Left colon (tissue), 2 donors: ENCODE data around the gene PDE6H. TPM values are rescaled to one million over a fixed set of nuclear protein-coding genes. Genes with fewer than 3 reads are reported as not detected.

Source experiments
- ATAC-seq: fragments of 200-7000 bp; cut with Tn5 transposase; one replicate; pipeline ENCODE4 v1.9.1; 2020; ENCODE audit warnings: mild to moderate bottlenecking, moderate library complexity
- DNase-seq, 2 donors: peaks; one replicate each; pipeline ENCODE4 v3.0.0-alpha.2; 2020
- intact Hi-C, 2 donors: fragments of 100-400 bp; cut with DNase I in 1 of 2; cut with micrococcal nuclease in 1 of 2; formaldehyde crosslinking; loops; one replicate each; pipeline versions ENCODE4 v1.11.2 to v1.14.0; 2022; cut with DNase I, micrococcal nuclease
- total RNA-seq, 2 donors: library from RNA; stranded (reverse); fragmentation: NEBNext Ultra II Directional; extraction: Animal tissue kit (Norgen Biotek cat#: 25700); gene quantifications; one replicate each; pipeline ENCODE4 v1.2.1, GENCODE V29; 2021
- donor health status: DM: no; HTN: no; CAD: no.
- donor health status: DM: yes; HTN: yes; CAD: no.

The PDE6H gene
- total RNA-seq, 2 donors from 2014 or later = not detected

DNA sequence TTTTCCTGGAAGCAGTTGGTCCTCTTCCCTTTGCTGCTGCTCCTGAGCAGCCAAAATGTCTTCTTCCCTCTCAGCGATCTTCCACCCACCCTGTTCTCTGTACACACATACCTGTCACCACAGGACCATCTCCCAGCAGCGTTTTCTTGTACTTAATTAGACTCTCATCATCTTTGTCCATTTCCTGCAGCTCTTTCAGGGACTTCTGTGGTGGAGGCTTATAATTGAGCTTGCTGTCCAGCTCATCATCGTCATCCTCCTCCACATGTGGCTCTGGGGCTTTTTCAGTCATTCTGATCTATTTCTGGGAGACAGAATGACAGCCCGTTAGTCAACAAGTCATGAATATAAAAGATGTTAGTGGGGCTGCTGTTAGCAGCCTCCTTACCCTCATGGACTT lies 22.4 kb upstream of the PDE6H start:
- DNase-seq (no peak), ATAC-seq (no peak)
- intact Hi-C loops = no loop called here

DNA sequence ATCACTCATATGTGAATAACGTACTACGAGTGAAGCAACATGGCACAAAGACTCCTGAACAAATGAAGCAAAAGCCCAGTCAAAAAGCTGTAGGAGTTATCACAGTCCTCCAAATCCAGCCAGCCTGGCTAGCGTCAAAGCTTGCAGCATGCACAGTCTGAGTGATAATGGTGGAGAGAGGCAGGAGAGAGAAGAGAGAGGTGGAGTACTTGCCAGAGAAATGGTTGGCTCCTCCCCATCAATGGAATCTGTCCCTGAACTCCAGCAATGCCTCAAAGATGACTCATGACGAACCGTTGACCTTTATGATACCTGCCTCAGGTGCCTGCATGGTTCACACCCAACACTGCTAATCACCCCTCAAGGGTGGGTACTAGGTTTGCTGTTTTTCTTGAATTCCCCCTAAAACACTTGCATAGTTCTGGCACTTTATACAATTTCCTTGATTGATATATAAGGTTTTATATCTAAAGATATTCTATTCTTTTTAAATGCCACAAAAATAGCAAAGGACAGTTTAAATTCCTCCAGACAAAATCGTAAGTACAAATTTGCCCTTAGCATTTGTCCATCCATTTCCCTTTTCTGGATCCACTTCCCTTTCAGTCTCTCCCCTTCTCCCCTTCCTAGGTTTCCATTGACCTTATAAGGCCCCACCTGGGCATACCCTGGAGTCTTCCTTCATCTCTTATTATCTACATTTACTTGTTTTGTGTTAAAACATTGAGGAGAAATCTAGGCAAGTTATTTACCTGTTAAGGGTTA lies 21.7 kb upstream of the PDE6H start:
- intact Hi-C loops = no loop called here
- peak; percentile 91 for ATAC-seq
- DNase-seq = peak in 1 of 2 donors; percentile 57

DNA sequence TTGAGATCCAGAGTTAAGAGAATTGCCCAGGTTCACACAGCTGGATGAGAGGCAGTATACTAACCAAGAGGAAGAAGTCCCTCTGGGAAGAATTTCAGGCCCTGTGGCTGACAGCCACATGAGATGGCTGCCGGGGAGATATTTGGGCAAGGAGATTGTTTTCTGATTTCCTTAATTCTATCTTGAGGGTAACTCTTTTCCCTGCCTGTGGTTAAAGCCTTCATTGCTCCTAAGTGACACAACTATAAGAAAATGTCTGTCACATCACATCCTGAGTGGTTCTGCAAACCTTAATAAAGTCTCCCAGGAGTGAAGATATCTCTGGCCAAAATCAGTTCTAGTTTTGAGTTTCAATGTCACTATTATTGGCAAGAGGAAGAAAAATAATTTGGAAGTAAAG lies 21.0 kb upstream of the PDE6H start:
- ATAC-seq = no peak

DNA sequence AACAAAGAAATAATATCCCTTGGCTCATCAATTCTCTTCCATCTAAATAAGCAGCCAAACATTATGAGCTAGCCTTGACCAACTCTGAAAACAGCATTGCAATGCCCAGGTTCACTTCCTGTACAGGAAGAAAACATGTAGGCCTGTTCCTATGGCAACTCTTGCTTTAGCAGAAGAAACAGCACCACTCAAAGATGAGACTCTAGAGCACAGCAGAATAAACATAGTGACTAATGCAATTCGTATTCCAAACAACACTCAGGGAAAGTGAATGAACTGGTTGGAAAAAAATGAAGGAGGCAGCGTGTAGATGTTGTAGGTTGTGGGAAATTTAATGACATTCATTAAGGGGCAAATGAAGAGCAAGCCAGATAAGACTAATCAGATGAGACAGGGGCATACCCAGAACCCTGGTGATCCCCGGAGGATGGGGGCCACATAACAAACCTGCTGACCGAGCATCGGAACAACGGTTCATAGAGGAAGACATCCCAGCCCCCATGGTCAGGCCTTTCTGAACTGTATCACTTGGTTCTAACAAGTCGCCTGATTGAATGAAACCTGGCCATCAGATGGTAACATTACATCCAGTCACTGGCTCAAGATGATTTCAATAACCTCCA lies 20.4 kb upstream of the PDE6H start:
- intact Hi-C loops = no loop called here

More for the DNA sequence above, 21.0 kb upstream of the PDE6H start:
- no peak for DNase-seq
- intact Hi-C loops = no loop called here

DNA sequence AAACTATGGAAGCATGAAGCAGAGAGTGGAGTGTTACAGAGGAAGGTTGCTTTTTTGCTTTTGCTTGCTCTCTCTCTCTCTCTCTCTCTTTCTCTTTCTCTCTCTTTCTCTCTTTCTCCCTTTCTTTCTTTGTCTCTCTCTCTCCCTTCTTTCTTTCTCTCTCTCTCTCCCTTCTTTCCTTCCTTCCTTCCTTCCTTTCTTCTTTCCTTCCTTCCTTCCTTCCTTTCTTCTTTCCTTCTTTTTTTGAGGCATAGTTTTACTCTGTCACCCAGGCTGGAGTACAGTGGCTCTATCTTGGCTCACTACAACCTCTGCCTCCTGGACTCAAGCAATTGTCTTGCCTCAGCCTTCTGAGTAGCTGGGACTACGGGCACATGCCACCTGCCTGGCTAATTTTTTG lies 19.1 kb upstream of the PDE6H start:
- intact Hi-C loops = no loop called here
- ATAC-seq (no peak), DNase-seq (no peak)

More for the DNA sequence above, 20.4 kb upstream of the PDE6H start:
- ATAC-seq (peak; percentile 71), DNase-seq (no peak)

DNA sequence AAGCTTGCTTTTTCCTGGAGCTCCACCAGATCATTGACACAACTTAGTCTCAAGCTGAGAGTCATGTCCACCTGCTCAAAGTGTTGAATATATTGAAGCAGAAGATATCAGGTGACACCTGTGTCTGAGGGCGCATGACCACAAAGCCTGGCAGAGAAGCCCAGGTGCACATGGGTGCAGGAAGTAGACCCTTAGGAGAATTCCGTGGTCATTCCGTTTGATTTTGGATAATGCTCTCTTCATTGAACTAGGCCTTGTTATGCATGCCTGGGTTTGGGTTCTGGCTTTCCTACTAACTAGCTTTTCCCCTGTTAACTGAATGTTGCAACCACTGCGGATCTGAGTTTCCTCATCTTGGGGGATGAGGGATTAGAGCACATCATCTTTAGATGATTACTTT lies 18.6 kb upstream of the PDE6H start:
- no peak for ATAC-seq
- intact Hi-C loops = no loop called here
- DNase-seq = no peak

DNA sequence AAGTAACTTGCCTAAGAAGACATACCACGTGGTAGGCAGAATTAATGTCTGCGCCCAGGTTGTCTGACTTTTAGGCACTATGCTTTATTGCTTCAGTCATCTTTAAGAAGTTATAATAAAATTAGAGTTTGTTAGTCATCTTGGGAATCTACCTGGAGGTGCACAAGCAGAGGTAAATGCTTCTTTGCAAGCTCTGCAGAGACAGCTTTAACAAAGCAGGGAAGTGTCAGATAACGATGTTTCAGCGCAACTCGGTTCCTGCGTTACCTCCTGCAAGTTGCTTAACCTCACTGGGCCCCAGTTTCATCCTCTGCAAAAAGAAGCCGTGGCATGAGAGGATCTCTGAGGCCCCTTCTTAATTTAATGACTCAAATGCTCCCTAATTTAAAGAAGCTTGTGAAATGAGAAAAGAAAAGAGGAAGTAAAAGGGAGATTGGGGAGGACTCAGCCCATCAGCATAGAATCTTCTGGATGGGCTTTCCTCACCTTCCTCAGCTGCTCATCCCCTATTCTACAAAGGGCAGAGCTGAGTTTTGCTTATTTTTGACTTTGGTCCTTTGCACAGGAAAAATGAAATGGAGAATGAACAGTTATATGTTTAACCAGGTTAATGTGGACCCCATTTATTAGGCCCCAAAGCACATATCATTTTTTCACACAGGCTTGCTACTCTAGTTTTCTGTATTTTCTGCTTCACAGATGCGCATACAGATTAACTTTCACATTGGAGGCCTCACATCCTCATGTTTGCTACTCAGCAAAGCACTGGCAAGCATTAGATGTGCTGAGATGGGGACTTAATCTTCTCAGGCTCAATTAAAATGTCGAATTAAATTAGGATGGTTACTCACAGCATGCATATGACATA lies 16.6 kb upstream of the PDE6H start:
- intact Hi-C loops = no loop called here
- DNase-seq = no peak
- ATAC-seq = no peak

DNA sequence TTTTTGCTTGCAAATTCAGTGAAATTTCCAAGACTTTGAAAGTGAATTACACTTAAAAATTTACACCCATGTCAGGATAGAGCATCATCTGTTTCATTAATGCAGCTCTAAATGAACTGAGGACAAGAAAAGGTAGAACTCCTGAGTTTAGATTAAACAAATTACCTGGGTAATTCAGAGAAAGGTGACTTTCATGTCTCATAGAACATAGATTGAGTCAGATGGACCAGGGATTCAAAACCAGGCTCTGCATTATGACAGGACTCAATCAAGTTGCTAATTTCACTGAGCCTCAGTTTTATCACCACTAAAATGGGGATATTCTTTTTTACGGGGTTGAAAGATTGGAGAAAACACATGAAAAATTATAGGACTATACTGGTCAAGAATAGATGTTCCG lies 15.9 kb upstream of the PDE6H start:
- intact Hi-C loops = no loop called here
- no peak for DNase-seq

DNA sequence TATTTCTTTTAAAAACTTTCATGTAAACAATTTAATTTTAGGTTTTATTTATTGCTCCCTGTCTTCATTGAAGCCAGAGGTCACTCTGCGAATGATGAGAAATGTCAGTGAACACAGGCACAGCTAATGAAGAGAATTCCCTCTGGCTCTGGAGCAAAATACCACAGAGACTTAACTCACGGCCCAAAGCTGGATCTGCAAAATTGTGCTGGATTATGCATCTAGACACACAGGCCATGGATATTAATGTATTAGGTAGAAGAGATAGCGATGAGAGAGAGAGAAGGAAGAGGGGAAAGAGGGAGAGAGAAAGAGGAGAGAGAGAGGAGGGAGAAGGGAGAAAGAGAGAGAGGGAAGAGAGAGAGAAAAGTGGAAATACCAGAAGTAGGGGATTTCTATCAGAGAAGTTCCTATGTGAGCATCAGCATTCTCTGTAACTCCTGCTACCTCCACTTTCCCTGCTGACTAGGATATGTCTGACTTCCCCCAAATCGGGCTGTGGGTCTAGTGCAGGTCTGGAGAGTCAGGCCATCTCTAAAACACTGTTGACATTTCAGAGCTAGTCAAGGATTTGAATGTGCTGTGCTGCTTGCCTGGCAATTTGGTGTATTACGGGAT lies 15.2 kb upstream of the PDE6H start:
- ATAC-seq = no peak
- DNase-seq = no peak
- intact Hi-C loops = no loop called here

More for the DNA sequence above, 15.9 kb upstream of the PDE6H start:
- ATAC-seq = no peak

DNA sequence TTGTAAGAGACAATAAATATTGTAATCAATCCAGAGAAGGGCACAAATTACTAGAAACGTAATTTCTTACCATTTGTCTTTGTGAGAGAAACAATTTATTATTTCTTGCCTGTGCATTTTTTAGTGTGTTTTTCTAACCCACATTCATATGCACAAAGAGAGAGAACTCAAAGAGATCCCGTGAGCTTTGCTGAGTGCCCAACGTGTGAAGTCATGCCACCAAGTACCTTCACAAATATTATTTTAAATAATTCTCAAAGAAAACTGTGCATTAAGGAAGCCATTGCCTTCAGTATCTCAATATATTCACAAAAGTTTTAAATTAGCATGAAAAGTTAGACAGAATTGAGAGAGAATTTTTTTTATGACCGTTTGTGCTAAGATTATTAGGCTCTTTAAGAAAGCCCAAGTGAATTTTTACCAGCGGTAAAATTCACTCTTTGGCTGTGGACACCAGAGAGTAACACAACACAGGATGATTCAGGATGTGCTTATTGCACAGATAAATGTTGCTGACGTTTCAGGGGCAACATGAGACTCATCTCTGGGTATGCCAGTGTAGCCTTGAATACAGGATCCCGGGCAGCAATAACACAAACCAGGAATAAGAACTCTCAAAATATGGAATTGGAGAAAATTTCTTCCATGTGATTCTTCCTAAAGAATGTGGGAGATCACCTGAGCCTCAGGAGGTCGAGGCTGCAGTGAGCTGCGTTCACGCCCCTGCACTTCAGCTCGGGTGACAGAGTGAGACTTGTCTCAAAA lies 14.3 kb upstream of the PDE6H start:
- DNase-seq (no peak), ATAC-seq (no peak)
- intact Hi-C loops = no loop called here

DNA sequence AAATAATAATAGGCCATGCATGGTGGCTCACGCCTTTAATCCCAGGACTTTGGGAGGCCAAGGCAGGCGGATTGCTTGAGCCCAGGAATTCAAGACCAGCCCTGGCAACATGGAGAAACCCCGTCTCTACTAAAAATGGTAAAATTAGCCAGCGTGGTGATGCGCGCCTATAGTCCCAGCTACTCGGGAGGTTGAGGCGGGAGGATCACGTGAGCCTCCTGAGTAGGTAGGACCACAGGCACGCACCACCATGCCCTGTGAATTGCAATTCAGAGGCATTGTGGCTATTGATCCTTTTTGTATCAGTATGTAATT lies 13.8 kb upstream of the PDE6H start:
- intact Hi-C loops = no loop called here
- DNase-seq (no peak), ATAC-seq (no peak)

DNA sequence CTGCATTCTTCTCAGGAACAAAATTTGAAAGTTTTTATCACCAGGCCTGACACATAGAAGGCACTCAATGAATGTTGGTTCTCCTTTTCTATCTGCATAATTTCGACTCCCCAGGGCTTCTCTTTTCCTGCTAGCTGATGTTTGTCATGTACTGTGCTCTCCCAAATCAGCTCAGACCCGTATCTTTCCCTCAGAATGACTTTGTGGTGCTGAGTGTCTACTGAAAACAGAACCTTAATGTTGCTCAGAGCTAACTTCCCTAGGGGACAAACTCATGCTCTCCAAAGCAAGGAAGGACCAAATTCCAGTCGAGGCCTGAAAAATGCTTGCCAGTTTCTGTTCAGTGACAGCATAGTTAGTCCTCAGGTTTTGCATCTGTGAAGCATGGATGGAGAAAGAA lies 13.4 kb upstream of the PDE6H start:
- DNase-seq (no peak), ATAC-seq (no peak)
- intact Hi-C loops = no loop called here

DNA sequence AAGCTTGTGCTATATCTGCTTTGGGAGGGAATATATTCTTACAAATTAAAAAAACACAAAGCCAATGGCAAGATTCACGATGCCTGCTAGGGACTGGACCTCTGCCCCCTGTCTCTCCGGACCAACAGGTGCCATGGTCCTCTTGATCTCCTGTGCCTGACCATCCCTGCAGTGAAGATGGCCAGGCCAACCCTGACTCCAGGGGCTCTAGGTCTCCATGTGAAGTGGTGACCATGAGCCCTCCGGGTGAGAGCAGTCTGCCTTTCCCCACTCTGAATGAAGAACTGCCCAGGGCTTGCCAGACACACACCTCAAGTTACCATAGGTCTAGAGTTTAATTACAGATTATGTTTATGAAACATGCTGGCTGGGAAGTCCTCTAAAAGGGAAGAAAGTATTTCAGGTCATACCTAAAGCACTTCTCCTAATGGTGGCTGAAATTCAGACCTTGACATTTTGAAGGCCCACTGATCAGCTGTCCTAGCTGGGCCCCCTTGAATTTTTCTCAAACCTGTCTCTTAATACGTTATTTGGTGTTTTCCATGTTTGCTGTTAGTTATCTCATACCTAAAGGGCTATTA lies 12.8 kb upstream of the PDE6H start:
- intact Hi-C loops = no loop called here
- no peak for DNase-seq

DNA sequence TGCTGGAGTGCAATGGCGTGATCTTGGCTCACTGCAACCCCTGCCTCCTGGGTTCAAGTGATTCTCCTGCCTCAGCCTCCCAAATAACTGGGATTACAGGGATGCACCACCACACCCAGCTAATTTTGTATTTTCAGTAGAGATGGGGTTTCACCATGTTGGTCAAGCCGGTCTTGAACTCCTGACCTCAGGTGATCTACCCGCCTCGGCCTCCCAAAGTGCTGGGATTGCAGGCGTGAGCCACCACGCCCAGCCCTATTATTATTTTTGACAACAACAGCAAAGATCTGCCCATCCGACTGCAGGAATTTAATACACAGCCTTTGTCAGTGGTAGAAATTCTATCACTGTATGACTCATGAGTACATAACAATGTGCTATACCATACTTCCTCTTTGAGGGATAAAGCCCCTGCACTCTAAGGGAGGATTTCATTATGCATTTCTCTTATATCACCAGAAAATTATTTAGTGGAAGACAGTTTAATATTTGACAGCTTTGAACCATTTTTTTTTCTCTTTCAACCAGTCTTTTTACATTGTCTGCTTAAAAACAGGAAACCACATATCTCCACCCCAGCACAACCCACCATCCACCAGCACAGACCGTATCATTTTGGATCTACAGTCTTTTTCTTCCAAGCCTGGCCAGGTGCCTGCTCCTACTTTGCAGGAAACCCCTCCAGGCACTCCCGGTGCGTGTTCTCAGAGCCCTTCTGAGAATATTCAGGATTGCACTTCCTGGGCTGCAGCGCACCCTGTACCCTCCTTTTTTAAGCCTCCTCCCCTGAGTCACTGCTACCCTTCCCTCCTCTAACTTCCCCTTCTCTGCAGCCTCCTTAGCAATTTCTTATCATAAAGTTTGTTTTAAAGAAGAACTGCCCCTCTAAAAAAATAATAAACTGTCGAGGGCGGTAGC lies 12.0 kb upstream of the PDE6H start:
- no peak for DNase-seq
- intact Hi-C loops = no loop called here
- peak; percentile 71 for ATAC-seq

More for the DNA sequence above, 12.8 kb upstream of the PDE6H start:
- no peak for ATAC-seq

DNA sequence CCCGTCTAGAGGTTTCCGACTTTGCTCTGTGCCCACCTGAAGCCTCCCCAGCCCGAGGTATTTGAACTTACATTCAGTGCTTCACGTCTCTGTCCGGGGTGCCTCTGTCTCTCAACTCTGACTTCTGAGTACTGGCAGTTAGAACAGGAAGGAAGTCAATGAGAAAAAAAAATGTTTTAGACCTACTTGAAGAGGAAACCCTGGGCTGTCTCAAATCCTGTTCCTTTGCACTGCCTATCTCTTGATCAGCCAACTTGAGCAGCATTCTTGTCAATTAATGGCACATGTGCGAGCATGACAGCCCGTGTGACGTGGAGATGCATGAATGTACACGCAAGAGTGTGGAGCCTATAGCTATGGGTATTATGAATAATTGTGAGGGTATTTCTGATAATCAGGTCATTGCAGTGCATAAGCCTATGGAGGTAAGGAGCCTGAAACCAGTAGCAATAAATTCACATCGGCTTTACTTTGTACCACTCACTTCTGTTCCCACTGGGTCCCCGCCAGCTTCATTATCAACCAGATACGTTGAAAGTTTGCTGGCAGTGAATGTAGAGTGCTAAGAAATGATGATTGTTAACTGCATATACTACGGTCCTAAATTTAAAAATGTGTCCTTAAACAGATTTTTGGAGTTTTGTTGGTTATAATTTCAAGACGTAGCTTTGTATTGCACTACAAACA lies 11.2 kb upstream of the PDE6H start, which contains the start of gene ARHGDIB:
TSS of gene ARHGDIB (minus strand) at position 136 of the 687 bp plus-strand sequence. CDS start 10,889 bp downstream, outside the sequence.
- DNase-seq = peak; percentile 48 to 49
- ATAC-seq = peak; percentile 72

DNA sequence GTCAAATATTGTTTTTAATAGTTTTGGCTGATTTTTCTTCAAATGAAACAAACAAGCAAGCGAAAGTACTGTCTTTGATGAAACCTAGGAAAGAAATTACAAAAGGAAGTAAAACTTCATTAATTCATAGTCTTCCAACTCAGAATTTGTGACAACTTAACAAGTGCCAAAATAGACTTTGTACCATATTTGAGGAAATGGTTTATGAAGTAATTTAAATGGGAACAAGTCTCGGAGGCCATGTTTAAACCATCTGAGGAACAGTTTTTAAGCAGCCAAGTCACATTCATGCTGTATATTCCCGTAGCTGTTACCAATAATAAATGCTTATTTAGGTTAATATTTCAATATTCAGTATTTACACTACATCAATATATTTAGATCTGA lies 10.7 kb upstream of the PDE6H start:
- intact Hi-C loops = no loop called here
- DNase-seq = no peak
- ATAC-seq = no peak

More for the DNA sequence above, 11.2 kb upstream of the PDE6H start, which contains the start of gene ARHGDIB:
- intact Hi-C loops = no loop called here

DNA sequence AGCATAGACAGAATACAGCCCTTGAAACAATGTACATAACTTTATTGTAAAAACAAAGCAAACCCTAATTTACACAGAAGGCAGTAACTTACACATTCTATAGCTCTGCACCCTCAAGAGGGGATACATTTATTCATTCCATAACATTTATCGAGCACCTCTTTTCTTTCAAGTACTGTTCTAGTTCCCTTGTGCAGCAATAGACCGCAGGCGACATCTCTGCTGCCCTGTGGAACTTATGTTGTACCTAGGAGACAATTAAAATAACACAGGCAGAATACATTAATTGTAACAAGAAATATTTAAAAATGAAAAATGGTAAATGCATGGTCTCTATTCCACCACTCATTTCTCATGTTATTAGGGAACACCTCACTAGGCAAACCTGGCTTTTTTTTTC lies 10.0 kb upstream of the PDE6H start:
- ATAC-seq (no peak), DNase-seq (no peak)
- intact Hi-C loops = no loop called here
